C4-2B (cell line): ENCODE measurements around the gene GON4L.

Experiments used
- CTCF ChIP-seq: fragments of 450-650 bp; conservative IDR thresholded peaks from 2 replicates; pipeline ENCODE4 v1.5.1; 2017; ENCODE audit warnings: mild to moderate bottlenecking
- ZFX ChIP-seq: fragments of 450-650 bp; IDR thresholded peaks from 2 replicates; pipeline ENCODE4 v1.6.1; 2017

DNA sequence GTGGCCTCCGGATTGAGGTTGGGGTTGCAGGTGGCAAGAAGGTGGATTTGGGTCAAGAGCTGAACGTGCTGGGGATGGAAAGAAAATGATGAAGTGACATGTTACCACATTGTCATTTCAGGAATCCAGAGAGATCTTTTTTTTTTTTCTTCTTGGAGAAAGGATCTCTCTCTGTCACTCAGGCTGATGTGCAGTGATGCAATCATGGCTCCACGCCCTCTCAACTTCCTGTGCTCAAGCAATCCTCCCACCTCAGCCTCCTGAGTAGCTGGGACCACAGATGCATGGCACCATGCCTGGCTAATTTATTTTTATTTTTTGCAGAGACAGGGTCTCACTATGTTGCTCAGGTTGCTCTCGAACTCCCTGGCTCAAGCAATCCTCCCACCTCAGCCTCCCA, 80.6 kb downstream of the GON4L start:
- TF ChIP-seq CTCF, result no peak
- no peak for TF ChIP-seq ZFX
